Astrocyte (in vitro differentiated cells and primary cell): ENCODE results near the gene CDX1. TPM values are rescaled to one million over a fixed set of nuclear protein-coding genes. Genes with fewer than 3 reads are reported as not detected.

ENCODE experiments used
- DNase-seq: peaks from one replicate; pipeline ENCODE4 v3.0.0-alpha.2; 2010; ENCODE audit warnings: low read depth
- FAIRE-seq: peaks from 2 replicates; lab custom pipeline; 2011; peaks lifted over from hg19 to GRCh38; lab: Jason Lieb, UNC
- H2AFZ ChIP-seq: 2 replicates; pipeline ENCODE4 v1.6.0; 2012; ENCODE audit warnings: low read depth, low read length, inconsistent platforms
- H3K27ac ChIP-seq: 2 replicates; pipeline ENCODE4 v1.5.1; 2011; ENCODE audit warnings: low read depth, low read length, inconsistent platforms
- H3K27me3 ChIP-seq: 2 replicates; pipeline ENCODE4 v1.6.0; 2011; ENCODE audit warnings: low read length, inconsistent platforms; ENCODE audit not compliant: insufficient read depth
- H3K36me3 ChIP-seq: 2 replicates; pipeline ENCODE4 v1.5.1; 2011; ENCODE audit warnings: low read length, inconsistent platforms; ENCODE audit not compliant: insufficient read depth
- H3K4me1 ChIP-seq: 2 replicates; pipeline ENCODE4 v1.5.1; 2011; ENCODE audit warnings: low read length, inconsistent platforms; ENCODE audit not compliant: insufficient read depth
- H3K4me2 ChIP-seq: 2 replicates; pipeline ENCODE4 v1.6.0; 2012; ENCODE audit warnings: low read length, inconsistent platforms
- H3K4me3 ChIP-seq: 2 replicates; pipeline ENCODE4 v1.5.1; 2011; ENCODE audit warnings: low read depth, mild to moderate bottlenecking, low read length, inconsistent platforms; ENCODE audit not compliant: insufficient read depth
- H3K79me2 ChIP-seq: 2 replicates; pipeline ENCODE4 v1.6.0; 2012; ENCODE audit warnings: mild to moderate bottlenecking, low read length, inconsistent platforms; ENCODE audit not compliant: insufficient read depth
- H3K9ac ChIP-seq: 2 replicates; pipeline ENCODE4 v1.6.0; 2012; ENCODE audit warnings: mild to moderate bottlenecking, low read length, inconsistent platforms
- H3K9me3 ChIP-seq: 2 replicates; pipeline ENCODE4 v1.5.1; 2012; ENCODE audit warnings: low read depth, mild to moderate bottlenecking, low read length, inconsistent platforms; ENCODE audit not compliant: insufficient read depth
- H4K20me1 ChIP-seq: 2 replicates; pipeline ENCODE4 v1.6.0; 2012; ENCODE audit warnings: low read length, inconsistent platforms; ENCODE audit not compliant: insufficient read depth
- H3K27ac Mint-ChIP-seq: one replicate; pipeline ENCODE4 v1.8.0; 2021; ENCODE audit warnings: mild to moderate bottlenecking, mixed read lengths; ENCODE audit not compliant: unreplicated experiment
- H3K27me3 Mint-ChIP-seq: one replicate; pipeline ENCODE4 v1.8.0; 2021; ENCODE audit warnings: low read depth, mixed read lengths; ENCODE audit not compliant: unreplicated experiment
- H3K36me3 Mint-ChIP-seq: one replicate; pipeline ENCODE4 v1.8.0; 2021; ENCODE audit warnings: low read depth, mixed read lengths; ENCODE audit not compliant: unreplicated experiment
- H3K4me1 Mint-ChIP-seq: one replicate; pipeline ENCODE4 v1.8.0; 2021; ENCODE audit warnings: low read depth, mixed read lengths; ENCODE audit not compliant: unreplicated experiment
- H3K4me3 Mint-ChIP-seq: one replicate; pipeline ENCODE4 v1.8.0; 2021; ENCODE audit warnings: mild to moderate bottlenecking, moderate library complexity, mixed read lengths; ENCODE audit not compliant: unreplicated experiment
- H3K9me3 Mint-ChIP-seq: one replicate; pipeline ENCODE4 v1.8.0; 2021; ENCODE audit warnings: mild to moderate bottlenecking, mixed read lengths; ENCODE audit not compliant: unreplicated experiment
- EZH2 ChIP-seq: IDR thresholded peaks from 2 replicates; pipeline ENCODE4 v1.6.1; 2012; ENCODE audit warnings: mild to moderate bottlenecking, low read length, inconsistent platforms; ENCODE audit not compliant: insufficient read depth
- total RNA-seq: library from RNA; stranded (reverse); gene quantifications from 2 replicates; pipeline ENCODE4 v1.2.1, GENCODE V29; 2021
- TF ChIP-seq, protein P1 (sequence below): IDR thresholded peaks from 2 replicates; pipeline ENCODE4 v1.5.1; 2011; ENCODE audit warnings: low read depth, mild to moderate bottlenecking, inconsistent platforms, low read length, moderate library complexity; ENCODE audit not compliant: insufficient read depth

CDX1 gene
- total RNA-seq, 1 donor from 2014 or later, result not detected

DNA sequence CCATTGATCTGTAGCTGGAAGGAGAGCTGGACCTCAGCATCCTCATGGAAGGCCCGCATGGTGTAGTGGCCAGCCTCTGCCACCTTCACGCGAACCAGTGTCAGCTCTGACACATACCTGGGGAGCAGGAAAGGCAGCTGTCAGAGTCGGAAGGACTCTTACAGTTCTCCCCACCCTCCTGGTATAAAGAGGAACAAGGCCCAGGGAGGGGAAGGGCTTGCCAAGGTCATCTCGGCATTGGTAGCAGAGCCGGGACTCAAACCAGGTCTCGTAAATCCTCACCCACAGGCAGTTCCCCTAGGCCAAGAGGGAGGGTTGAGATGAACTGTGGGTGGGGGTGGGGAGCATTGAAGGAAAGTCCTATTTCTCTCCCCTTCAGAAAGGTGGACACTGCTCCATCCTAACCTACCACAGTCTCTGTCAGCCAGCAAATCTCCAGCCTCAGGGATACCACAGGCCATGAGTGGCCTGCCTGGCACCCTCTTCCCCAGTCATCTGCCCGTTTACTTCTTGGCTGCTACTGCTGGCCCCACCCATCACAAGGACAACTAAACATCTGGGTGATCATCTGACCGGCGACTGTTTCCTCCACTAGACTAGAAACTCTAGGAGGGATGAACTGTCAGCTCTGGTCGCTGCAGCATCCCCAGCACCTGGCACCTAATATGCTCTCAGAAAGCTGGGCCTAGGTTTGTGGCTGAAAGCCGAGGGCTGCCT is 34.4 kb upstream of the CDX1 start:
- H3K4me2 ChIP-seq, result no peak overlapping the region
- H4K20me1 ChIP-seq, result no peaks in the 10 kb centered on the region
- Mint-ChIP-seq H3K27ac (no peak overlapping the region), H3K36me3 (peaks cover 40% of the 10 kb centered on the region), H3K4me3 (no peak overlapping the region), H3K4me1 (peaks cover 17% of the 10 kb centered on the region), H3K27me3 (no peaks in the 10 kb centered on the region), H3K9me3 (peaks cover 2% of the 10 kb centered on the region)
- H3K9ac ChIP-seq, result no peak overlapping the region
- H3K79me2 ChIP-seq, result peaks cover 13% of the 10 kb centered on the region
- no peak overlapping the region for H3K4me3 ChIP-seq
- H3K27ac ChIP-seq, result no peak overlapping the region
- no peaks in the 10 kb centered on the region for H3K27me3 ChIP-seq
- H3K9me3 ChIP-seq, result no peaks in the 10 kb centered on the region
- H3K36me3 ChIP-seq, result peaks cover 25% of the 10 kb centered on the region
- no peak overlapping the region for H2AFZ ChIP-seq
- peaks cover 22% of the 10 kb centered on the region for H3K4me1 ChIP-seq
- no peak for TF ChIP-seq EZH2
- TF ChIP-seq, protein P1, sequence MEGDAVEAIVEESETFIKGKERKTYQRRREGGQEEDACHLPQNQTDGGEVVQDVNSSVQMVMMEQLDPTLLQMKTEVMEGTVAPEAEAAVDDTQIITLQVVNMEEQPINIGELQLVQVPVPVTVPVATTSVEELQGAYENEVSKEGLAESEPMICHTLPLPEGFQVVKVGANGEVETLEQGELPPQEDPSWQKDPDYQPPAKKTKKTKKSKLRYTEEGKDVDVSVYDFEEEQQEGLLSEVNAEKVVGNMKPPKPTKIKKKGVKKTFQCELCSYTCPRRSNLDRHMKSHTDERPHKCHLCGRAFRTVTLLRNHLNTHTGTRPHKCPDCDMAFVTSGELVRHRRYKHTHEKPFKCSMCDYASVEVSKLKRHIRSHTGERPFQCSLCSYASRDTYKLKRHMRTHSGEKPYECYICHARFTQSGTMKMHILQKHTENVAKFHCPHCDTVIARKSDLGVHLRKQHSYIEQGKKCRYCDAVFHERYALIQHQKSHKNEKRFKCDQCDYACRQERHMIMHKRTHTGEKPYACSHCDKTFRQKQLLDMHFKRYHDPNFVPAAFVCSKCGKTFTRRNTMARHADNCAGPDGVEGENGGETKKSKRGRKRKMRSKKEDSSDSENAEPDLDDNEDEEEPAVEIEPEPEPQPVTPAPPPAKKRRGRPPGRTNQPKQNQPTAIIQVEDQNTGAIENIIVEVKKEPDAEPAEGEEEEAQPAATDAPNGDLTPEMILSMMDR, result no peak
- FAIRE-seq (no peak), DNase-seq (no peak)

DNA sequence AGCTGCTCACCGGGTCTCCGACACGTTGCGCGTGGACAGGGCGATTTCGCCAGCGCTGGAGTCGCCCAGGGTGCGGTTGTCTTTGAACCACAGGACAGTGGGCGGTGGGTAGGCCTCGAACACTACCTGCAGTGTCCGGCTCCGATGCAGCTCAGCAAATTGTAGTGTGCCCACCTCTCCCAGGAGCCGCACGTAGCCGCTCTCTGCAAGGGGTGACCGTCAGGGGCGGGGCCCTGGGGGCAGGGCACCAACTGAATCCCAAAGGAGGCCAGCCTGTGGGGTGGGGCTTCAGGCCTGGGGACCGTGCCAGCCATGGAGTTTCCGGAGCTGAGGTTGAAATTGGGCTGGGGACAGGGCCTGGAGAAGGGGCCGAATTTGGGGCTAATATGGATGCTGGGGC is 33.8 kb upstream of the CDX1 start:
- H3K9me3 Mint-ChIP-seq, result peaks cover 2% of the 10 kb centered on the region
- H3K4me1 Mint-ChIP-seq, result peaks cover 23% of the 10 kb centered on the region
- DNase-seq, result no peak
- H3K79me2 ChIP-seq, result peaks cover 14% of the 10 kb centered on the region
- H3K4me1 ChIP-seq, result peaks cover 28% of the 10 kb centered on the region
- peaks cover 25% of the 10 kb centered on the region for H3K36me3 ChIP-seq
- H3K36me3 Mint-ChIP-seq, result peaks cover 40% of the 10 kb centered on the region
- no peak overlapping the region for H3K4me3 Mint-ChIP-seq
- H3K9ac ChIP-seq, result no peak overlapping the region
- no peak overlapping the region for H3K4me2 ChIP-seq
- H3K27me3 Mint-ChIP-seq, result no peaks in the 10 kb centered on the region
- TF ChIP-seq EZH2, result no peak
- TF ChIP-seq, protein P1, result no peak
- H2AFZ ChIP-seq, result no peak overlapping the region
- no peaks in the 10 kb centered on the region for H4K20me1 ChIP-seq
- no peaks in the 10 kb centered on the region for H3K9me3 ChIP-seq
- H3K27ac Mint-ChIP-seq, result no peak overlapping the region
- H3K4me3 ChIP-seq, result no peak overlapping the region
- no peak for FAIRE-seq
- no peaks in the 10 kb centered on the region for H3K27me3 ChIP-seq
- H3K27ac ChIP-seq, result no peak overlapping the region

DNA sequence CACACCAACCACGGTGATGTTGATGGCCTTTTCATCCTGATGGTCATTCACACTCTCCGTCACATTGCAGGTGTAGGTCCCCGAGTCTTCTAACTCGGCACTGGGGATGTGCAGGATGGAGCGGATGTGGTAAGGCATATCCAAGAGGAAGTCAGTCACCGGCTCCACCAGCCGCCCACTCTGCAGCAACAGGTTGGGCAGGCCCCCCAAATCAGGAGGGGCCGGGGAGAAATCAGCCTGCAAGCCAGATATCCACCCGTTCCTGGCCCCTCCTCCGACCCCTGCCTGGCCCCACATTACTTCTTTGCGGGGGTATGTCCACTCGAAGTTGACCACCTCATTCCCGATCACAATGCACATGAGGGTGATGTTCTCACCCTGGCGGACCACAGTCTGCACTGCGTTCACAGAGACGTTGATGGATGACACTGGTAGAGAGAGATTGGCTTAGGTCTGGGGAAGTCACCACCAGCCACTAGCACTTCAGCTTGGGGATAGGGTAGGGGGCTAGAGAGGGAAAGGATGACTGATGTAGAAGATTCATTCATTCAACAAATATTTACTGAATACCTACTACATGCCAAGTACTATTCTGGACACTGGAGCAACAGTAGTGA is 32.9 kb upstream of the CDX1 start:
- Histone ChIP-seq H3K9ac (no peak overlapping the region), H3K27me3 (no peaks in the 10 kb centered on the region), H3K79me2 (peaks cover 19% of the 10 kb centered on the region), H4K20me1 (no peaks in the 10 kb centered on the region), H3K36me3 (peaks cover 24% of the 10 kb centered on the region), H3K4me1 (peaks cover 38% of the 10 kb centered on the region), H3K9me3 (no peaks in the 10 kb centered on the region), H3K27ac (no peak overlapping the region), H2AFZ (no peak overlapping the region), H3K4me2 (no peak overlapping the region), H3K4me3 (no peak overlapping the region)
- Mint-ChIP-seq H3K27me3 (no peaks in the 10 kb centered on the region), H3K9me3 (no peaks in the 10 kb centered on the region), H3K27ac (no peak overlapping the region), H3K36me3 (peaks cover 33% of the 10 kb centered on the region), H3K4me3 (no peak overlapping the region), H3K4me1 (peaks cover 29% of the 10 kb centered on the region)
- DNase-seq (no peak), FAIRE-seq (peak; percentile 54)
- TF ChIP-seq, protein P1, result no peak
- no peak for TF ChIP-seq EZH2
